Measurements from ENCODE around the gene B4GAT1.

The B4GAT1 gene

GRCh38 chr11:66332371-66333219, 14.8 kb downstream of the B4GAT1 start:
- Histone ChIP-seq H2AFZ (no peak overlapping the region), H3K79me2 (no peaks in the 10 kb centered on the region), H3K4me1 (no peaks in the 10 kb centered on the region), H3K4me3 (ENCODE audit: low read depth, low read length) (no peak overlapping the region), H3K27ac (no peak overlapping the region), H3K9ac (no peak overlapping the region), H3K36me3 (ENCODE audit: control insufficient read depth, insufficient read depth, low read length) (no peaks in the 10 kb centered on the region), H3K27me3 (ENCODE audit: control insufficient read depth, insufficient read depth, low read length) (no peaks in the 10 kb centered on the region), H3K4me2 (ENCODE audit: low read length) (no peak overlapping the region), H3K9me3 (ENCODE audit: control insufficient read depth, low read length) (no peaks in the 10 kb centered on the region)
- no peak for TF ChIP-seq CTCF (IDR thresholded peaks at IDR 0.05)

DNA sequence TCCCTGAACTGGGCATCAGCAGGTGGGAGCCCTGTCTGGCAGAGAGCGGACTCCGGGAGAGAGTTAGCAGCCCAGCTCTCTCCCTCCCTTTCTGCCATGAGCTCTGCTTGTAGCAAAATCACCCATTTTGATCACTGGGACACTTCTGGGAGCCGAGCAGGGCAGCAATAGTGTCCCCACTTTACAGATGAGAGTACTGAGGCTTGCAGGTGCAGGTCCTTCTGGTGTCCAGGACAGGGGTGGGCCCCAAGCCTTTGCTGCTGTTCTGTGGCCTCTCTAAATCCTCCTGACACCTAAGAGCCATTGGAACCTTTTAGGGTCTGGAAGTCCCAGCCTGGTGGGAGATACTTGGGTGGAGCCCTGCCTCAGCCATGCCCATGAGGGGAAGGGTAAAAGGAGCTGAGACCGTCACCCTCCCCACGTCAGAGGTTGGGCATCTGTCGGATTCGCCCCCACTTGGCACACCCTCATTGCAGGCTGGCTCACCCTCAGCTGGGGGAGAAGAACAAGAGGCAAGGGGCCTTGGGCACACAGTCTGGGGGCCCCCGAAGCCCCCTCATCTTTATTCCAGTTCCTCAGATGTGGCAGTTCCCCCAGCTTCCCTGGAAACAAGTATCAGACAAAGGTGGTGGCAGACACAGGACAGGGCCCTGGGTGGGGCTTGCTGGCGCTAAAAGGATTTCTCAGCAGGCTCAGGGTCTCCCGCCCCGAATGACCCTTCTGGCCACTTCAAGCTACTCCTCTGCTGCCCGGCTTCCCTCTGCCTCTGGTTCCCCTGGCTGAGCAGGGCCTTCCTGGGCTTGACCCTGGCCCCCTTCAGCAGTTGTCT, 15.7 kb downstream of the B4GAT1 start:
- no peak for TF ChIP-seq CTCF (IDR thresholded peaks at IDR 0.05)
- no peak overlapping the region for H3K9ac ChIP-seq
- no peak overlapping the region for H3K4me2 ChIP-seq (ENCODE audit: low read length)
- H3K79me2 ChIP-seq = no peaks in the 10 kb centered on the region
- no peaks in the 10 kb centered on the region for H3K9me3 ChIP-seq (ENCODE audit: control insufficient read depth, low read length)
- H3K36me3 ChIP-seq (ENCODE audit: control insufficient read depth, insufficient read depth, low read length) = no peaks in the 10 kb centered on the region
- H3K27me3 ChIP-seq (ENCODE audit: control insufficient read depth, insufficient read depth, low read length) = no peaks in the 10 kb centered on the region
- H3K4me1 ChIP-seq = no peaks in the 10 kb centered on the region
- H3K27ac ChIP-seq = no peak overlapping the region
- H3K4me3 ChIP-seq (ENCODE audit: low read depth, low read length) = no peak overlapping the region
- no peak overlapping the region for H2AFZ ChIP-seq

DNA sequence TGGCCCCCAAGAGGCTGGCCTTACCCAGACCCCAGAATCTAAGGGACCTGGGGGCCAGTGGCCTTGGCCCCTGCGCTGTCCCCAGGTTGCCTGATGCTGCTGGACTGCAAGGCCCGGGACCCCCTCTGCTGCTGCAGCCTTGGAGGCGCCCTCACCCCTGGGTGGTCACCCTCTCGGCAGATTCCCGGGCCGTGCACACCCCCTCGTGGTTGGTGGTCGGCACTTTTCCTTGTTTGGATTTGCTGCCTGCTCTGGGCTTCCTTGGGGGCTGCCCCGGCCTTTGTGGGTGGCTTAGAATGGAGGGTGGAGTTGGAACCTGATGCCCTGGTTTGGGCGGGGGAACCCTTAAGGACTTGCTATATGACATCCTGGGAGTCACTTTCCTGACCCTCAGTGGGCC, 16.5 kb downstream of the B4GAT1 start:
- no peak for TF ChIP-seq CTCF (IDR thresholded peaks at IDR 0.05)
- no peak overlapping the region for H3K4me3 ChIP-seq (ENCODE audit: low read depth, low read length)
- H3K9me3 ChIP-seq (ENCODE audit: control insufficient read depth, low read length) = no peaks in the 10 kb centered on the region
- no peaks in the 10 kb centered on the region for H3K36me3 ChIP-seq (ENCODE audit: control insufficient read depth, insufficient read depth, low read length)
- no peaks in the 10 kb centered on the region for H3K79me2 ChIP-seq
- no peak overlapping the region for H3K4me2 ChIP-seq (ENCODE audit: low read length)
- H3K27me3 ChIP-seq (ENCODE audit: control insufficient read depth, insufficient read depth, low read length) = no peaks in the 10 kb centered on the region
- H3K9ac ChIP-seq = no peak overlapping the region
- H3K4me1 ChIP-seq = no peaks in the 10 kb centered on the region
- H2AFZ ChIP-seq = no peak overlapping the region
- H3K27ac ChIP-seq = no peak overlapping the region

- no peaks in the 10 kb centered on the region for H3K36me3 ChIP-seq (ENCODE audit: control insufficient read depth, insufficient read depth, low read length)
These were observed 18.2 kb downstream of the B4GAT1 start for GRCh38 chr11:66329165-66329673.

More at GRCh38 chr11:66329165-66329673, 18.2 kb downstream of the B4GAT1 start:
- Histone ChIP-seq H3K9ac (no peak overlapping the region), H3K27ac (no peak overlapping the region), H3K4me3 (ENCODE audit: low read depth, low read length) (no peak overlapping the region), H3K4me2 (ENCODE audit: low read length) (no peak overlapping the region), H3K79me2 (no peaks in the 10 kb centered on the region), H3K9me3 (ENCODE audit: control insufficient read depth, low read length) (no peaks in the 10 kb centered on the region), H2AFZ (no peak overlapping the region), H3K4me1 (no peaks in the 10 kb centered on the region), H3K27me3 (ENCODE audit: control insufficient read depth, insufficient read depth, low read length) (no peaks in the 10 kb centered on the region)
- TF ChIP-seq CTCF (IDR thresholded peaks at IDR 0.05) = no peak

Measured in parathyroid adenoma (tissue), 2 donors.